ENCODE measurements around the gene OVAAL. TPM values are rescaled to one million over a fixed set of nuclear protein-coding genes. Genes with fewer than 3 reads are reported as not detected.

OVAAL gene
- total RNA-seq, 2 donors from 2014 or later: not detected

GRCh38 chr1:180593382-180593781, 34.6 kb downstream of the OVAAL start:
- intact Hi-C loops (cut with DNase I): no loop called here
- no peak for DNase-seq (ENCODE audit: low spot score)

- intact Hi-C loops (cut with DNase I): no loop called here
Observed at GRCh38 chr1:180594723-180595122, 36.0 kb downstream of the OVAAL start.

GRCh38 chr1:180595966-180596365, 37.2 kb downstream of the OVAAL start:
- intact Hi-C loops (cut with DNase I): no loop called here
- DNase-seq (ENCODE audit: low spot score): no peak

More at GRCh38 chr1:180594723-180595122, 36.0 kb downstream of the OVAAL start:
- no peak for DNase-seq (ENCODE audit: low spot score)

GRCh38 chr1:180597520-180597919, 38.8 kb downstream of the OVAAL start:
- DNase-seq (ENCODE audit: low spot score): no peak
- intact Hi-C loops (cut with DNase I): no loop called here

GRCh38 chr1:180598333-180598974, 39.7 kb downstream of the OVAAL start:
- intact Hi-C loops (cut with DNase I): no loop called here
- DNase-seq (ENCODE audit: low spot score): no peak

- intact Hi-C loops (cut with DNase I): loop anchor here in 1 of 2 donors (10.0 kb wide), 1 partner anchor 46 kb away; the partner anchor contains the start of gene OVAAL
- DNase-seq (ENCODE audit: low spot score): no peak
Observed at GRCh38 chr1:180600343-180600742, 41.6 kb downstream of the OVAAL start.

GRCh38 chr1:180601512-180601911, 42.7 kb downstream of the OVAAL start:
- DNase-seq (ENCODE audit: low spot score): no peak
- intact Hi-C loops (cut with DNase I): loop anchor here in 1 of 2 donors (10.0 kb wide), 1 partner anchor 47 kb away; the partner anchor contains the start of gene OVAAL

GRCh38 chr1:180603223-180603849, 44.6 kb downstream of the OVAAL start:
- no peak for DNase-seq (ENCODE audit: low spot score)
- intact Hi-C loops (cut with DNase I): loop anchor here in 1 of 2 donors (10.0 kb wide), 1 partner anchor 49 kb away; the partner anchor contains the start of gene OVAAL

GRCh38 chr1:180603850-180604226, 45.1 kb downstream of the OVAAL start:
- no peak for DNase-seq (ENCODE audit: low spot score)
- intact Hi-C loops (cut with DNase I): loop anchor here in 1 of 2 donors (10.0 kb wide), 1 partner anchor 49 kb away; the partner anchor contains the start of gene OVAAL

GRCh38 chr1:180606155-180606554, 47.4 kb downstream of the OVAAL start:
- intact Hi-C loops (cut with DNase I): loop anchor here in 1 of 2 donors (10.0 kb wide), 1 partner anchor 51 kb away; the partner anchor contains the start of gene OVAAL
- no peak for DNase-seq (ENCODE audit: low spot score)

GRCh38 chr1:180609643-180610555, 51.1 kb downstream of the OVAAL start:
- no peak for DNase-seq (ENCODE audit: low spot score)
- intact Hi-C loops (cut with DNase I): loop anchor here in 1 of 2 donors (10.0 kb wide), 1 partner anchor 55 kb away; the partner anchor contains the start of gene OVAAL

GRCh38 chr1:180610556-180611015, 51.8 kb downstream of the OVAAL start:
- DNase-seq (ENCODE audit: low spot score): no peak
- intact Hi-C loops (cut with DNase I): no loop called here

- DNase-seq (ENCODE audit: low spot score): no peak
- intact Hi-C loops (cut with DNase I): no loop called here
Observed at GRCh38 chr1:180611016-180611930, 52.5 kb downstream of the OVAAL start.

GRCh38 chr1:180612632-180613031, 53.9 kb downstream of the OVAAL start:
- intact Hi-C loops (cut with DNase I): no loop called here

GRCh38 chr1:180614730-180615129, 56.0 kb downstream of the OVAAL start:
- DNase-seq (ENCODE audit: low spot score): no peak
- intact Hi-C loops (cut with DNase I): no loop called here

More at GRCh38 chr1:180612632-180613031, 53.9 kb downstream of the OVAAL start:
- DNase-seq (ENCODE audit: low spot score): no peak

- no peak for DNase-seq (ENCODE audit: low spot score)
- intact Hi-C loops (cut with DNase I): no loop called here
Observed at GRCh38 chr1:180615493-180616290, 56.9 kb downstream of the OVAAL start.
